HG02852 (cell line): ENCODE measurements around the gene UBFD1.
A peak's percentile ranks its signal among the peaks of the same experiment; 100 is the strongest.
"Not testable (repeated sequence)": the region's sequence is repeated elsewhere in the genome, so short reads cannot be mapped to it uniquely, and the experiment has no call there.

Experiments used
- ATAC-seq: cut with Tn5 transposase; IDR thresholded peaks from one replicate; pipeline ENCODE4 v1.9.1; 2021; ENCODE audit warnings: mild to moderate bottlenecking, moderate library complexity; ENCODE audit not compliant: unreplicated experiment

The UBFD1 gene, protein sequence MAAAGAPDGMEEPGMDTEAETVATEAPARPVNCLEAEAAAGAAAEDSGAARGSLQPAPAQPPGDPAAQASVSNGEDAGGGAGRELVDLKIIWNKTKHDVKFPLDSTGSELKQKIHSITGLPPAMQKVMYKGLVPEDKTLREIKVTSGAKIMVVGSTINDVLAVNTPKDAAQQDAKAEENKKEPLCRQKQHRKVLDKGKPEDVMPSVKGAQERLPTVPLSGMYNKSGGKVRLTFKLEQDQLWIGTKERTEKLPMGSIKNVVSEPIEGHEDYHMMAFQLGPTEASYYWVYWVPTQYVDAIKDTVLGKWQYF

DNA sequence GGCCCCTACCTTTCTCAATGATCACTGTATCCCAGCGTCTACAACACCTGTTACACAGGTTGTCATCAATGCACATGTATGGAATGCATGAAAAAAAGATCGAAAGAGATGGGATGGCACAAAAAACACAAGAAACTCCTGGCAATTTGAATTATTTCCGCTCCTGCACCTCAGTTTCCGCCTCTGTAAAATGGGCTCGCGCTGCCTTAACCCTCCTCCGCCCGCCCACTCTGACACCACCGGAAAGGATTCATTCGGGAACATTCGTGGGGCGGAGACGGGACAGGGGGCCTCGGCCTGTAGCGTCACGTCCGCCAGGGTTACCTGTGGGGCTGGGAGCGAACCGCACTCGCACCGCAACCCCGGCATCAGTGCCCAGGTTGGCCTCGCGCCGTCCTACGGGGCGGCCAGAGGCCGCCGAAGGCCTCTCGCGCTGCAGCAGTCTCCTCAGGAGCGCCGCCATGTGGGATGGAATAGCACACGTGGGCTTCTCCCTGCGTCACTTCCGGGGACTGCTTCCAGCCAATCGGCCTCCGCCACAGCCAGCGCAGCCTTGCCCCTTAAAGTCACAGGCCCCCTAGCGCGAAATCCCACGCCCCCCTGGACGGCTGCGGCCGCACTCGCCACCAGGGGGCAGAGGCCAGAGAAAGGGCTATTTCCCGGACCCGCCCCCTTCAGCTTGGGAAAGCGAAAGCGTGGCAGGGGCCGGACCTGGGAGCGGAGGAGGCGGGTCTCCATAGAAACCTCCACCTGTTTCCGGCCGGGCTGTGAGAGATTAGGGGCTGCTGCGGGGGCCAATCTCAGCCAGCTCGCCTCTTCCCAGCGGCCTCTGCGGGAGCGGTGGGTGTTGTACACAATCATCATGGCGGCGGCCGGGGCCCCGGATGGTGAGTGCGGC lies at the start of gene UBFD1, which contains the start of gene EARS2:
Gene UBFD1, plus strand, starts transcription at position 847 of the 898 bp plus-strand sequence. Its CDS starts 16 bp downstream, at position 863.
Gene EARS2, minus strand, starts transcription at position 470 of the 898 bp plus-strand sequence. Its CDS starts 7 bp downstream, at position 463.
- ATAC-seq, result peak; percentile 88

DNA sequence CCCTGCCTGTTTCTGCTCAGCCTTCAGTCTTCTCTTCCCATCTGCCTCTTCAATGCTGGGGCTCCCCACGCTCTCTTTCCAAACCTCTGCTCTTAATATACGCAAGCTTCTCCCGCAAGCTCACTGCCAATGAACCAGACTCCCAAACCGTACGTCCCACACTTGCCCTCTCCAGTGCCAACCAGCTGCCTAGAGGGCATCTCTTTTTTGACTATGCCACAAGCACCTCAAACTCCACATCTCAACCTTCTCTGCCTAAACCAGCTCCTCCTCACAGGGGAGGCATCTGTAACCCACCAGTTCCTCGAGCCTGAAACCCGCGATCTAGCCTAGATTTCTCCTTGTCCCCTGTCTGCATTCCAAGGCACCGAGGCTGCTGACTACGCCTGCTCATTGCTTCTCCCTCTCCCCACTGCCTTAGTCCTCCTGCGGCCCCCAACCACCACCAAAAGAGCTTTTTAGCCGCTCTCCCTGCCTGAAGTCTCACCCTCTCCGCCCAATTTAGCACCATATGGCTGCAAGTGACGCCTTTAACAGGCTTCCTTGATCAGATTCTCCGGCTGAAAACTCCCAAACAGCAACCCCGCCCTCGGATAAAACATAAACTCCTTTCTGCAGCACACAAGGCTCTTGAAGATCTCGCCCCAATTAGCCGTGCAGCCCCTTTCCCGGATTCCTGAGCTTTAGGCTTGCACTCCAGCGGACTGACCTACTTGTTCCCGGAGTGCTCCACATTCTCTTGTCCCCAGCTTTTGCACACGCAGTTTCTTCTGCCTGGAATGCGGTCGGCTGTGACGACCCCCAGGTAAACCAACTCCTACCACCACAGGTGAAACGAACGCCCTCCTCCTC lies 48.7 kb upstream of the UBFD1 start:
- ATAC-seq, result no peak

DNA sequence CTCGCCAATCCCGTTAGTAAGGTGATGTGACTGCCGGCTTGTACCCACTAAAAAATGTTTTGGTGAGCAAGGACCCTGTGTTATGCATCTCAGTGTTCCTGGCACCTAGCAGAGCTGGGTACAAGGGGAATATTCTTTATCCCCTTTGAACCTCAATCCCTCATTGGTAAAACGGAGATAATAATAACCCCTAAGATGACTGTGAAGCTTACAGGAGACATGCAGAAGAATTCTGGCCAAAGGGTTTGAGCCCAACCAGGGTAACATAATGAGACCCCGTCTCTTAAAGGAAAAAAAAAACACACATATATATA lies 48.1 kb upstream of the UBFD1 start:
- no peak for ATAC-seq

DNA sequence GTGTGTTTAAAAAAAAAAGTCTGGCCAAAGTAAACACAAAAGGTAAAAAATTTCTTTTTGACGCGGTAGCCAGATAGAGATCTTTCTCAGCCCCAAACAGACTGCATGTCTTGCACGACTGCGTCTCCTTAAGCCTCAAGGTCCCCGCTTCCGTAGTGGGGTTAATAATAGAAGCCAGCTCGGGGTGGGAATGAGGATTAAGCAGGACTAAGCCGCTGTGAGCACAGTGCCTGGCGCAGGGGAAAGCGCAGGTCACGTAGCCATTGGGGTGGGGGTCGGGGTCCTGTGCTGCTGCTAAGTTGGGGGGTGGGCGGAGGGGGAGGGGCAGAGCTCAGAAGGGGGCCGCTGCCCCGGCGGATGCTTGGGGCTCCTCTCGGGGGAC lies 47.8 kb upstream of the UBFD1 start:
- ATAC-seq, result peak; percentile 23

DNA sequence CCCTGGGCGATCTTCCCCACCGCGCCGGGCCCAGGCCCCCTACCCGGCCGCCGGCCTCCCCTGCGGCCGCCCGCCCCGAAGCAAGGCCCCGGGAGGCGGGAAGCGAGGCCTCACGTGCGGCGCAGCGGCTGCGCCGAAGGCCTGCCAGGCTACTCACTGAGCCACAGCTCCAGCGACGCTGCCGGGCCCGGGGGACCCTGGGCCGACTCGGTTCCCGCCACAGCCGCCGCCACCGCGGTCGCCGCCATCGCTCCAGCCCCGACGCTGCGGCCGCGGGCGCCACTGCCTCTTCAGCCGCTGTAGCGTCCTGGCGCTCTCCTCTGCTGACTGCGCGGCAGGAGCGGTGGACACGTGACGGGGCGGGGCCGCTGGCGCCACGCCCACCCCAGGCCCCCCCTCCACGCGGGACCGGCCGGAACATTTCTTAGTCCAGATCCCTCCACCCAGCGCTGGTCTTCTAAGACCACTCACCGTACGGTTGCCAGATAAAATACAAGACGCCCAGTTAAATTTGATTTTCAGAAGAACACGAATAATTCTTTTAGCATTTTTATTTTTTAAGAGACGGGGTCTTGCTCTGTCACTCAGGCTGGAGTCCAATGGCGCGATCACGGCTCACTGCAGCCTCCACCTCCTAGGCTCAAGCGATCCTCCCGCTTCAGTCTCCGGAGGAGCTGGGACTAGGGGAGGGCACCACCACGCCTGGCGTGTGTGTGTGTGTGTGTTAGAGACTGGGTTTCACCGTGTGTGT lies 47.2 kb upstream of the UBFD1 start, which contains the start of gene GGA2:
Gene GGA2, minus strand, starts transcription at position 331 of the 751 bp plus-strand sequence. Its CDS starts 83 bp downstream, at position 248.
- ATAC-seq, result peak; percentile 70

DNA sequence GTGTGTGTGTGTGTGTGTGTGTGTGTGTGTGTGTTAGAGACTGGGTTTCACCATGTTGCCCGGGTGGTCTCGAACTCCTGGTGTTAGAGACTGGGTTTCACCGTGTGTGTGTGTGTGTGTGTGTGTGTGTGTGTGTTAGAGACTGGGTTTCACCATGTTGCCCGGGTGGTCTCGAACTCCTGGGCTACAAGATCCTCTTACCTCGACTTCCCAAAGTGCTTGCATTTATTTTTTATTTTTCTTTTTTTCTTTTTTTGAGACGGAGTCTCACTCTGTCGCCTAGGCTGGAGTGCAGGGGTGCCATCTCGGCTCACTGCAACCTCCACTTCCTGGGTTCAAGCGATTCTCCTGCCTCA lies 46.6 kb upstream of the UBFD1 start:
- not testable (repeated sequence) for ATAC-seq

DNA sequence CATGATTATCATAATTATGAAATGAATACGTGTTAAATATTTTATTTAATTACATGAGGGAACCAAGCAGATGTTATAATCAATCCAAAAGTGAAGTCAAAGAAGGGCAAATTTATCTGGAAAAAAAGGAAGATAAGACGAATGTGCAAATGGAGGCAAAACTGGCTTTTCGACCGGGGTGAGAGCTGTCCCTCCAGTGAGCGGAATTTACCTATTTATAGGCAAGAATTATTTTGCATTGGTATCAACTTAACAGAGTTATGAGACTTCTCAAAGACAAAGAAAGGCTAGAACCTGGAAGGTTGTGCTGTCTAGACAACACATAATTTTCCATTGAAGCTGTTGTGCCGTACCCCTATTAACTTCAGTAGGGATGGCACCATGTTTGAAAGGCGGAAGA lies 45.8 kb upstream of the UBFD1 start:
- ATAC-seq, result no peak

DNA sequence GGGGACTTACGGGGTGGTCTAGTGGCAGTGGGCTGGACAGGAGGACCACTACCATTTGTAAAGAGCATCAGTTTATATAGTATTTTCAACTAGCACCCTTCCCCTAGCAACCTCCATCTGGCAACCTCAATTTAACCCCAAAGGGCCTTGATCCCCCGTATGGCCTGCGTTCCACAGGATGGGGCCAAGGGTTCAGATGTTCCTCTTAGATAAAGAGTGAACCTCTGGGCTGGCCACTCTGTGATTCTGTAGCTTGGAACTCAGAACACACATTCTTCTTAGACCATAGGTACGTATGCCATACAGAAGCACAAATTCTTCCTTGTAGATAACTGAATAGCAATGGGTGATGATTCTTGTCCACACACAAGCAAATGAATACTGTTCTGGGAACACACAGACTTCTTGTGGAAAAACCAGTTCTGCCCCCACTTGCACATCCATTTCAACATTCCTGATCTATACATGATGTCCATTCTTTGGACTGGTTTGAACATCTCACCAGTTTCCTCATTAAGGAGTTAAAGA lies 45.3 kb upstream of the UBFD1 start:
- no peak for ATAC-seq

DNA sequence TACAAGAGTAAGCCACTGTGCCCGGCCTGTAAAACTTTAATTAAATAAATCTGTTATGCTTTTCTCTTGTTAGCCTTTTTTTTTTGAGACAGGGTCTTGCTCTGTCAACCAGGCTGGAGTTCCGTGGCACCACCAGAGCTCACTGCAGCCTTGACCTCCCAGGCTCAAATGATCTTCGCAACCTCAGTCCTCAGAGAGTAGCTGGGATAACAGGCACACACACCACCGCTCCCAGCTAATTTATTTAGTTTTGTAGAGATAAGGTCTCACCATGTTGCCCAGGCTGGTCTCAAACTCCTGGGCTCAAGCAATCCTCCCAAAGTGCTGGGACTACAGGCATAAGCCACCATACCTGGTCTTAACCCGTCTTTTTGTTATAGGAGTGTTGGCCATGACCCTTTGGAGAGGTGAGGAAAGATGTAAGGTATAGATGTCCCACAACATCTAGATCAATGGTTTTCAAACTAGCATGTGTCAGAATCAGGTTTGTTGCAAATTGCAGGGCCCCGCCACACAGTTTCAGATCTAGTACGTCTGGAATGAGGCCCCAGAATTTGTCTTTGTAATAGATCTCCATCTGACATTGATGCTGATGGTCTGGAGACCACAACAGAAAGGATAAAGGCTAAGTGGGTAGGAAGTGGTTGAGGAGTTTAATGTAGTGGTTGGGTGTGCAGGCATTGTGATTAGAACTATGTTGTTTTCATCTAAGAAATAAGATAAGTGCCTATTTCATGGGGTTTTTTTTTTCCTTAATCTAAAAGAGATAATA lies 43.0 kb upstream of the UBFD1 start:
- no peak for ATAC-seq

DNA sequence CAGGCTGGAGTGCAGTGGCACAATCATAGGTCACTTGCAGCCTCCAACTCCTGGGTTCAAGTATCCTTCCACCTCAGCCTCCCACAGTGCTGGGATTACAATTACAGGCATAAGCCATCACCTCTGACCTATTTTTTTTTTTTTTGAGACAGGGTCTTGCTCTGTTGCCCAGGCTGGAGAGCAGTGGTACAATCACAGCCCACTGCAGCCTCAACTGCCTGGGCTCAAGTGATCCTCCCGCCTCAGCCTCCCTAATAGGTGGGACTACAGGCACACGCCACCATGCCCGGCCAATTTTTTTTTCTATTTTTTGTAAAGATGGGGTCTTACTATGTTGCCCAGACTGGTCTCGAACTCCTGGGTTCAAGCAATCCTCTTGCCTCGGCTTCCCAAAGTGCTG lies 41.6 kb upstream of the UBFD1 start:
- ATAC-seq, result no peak

DNA sequence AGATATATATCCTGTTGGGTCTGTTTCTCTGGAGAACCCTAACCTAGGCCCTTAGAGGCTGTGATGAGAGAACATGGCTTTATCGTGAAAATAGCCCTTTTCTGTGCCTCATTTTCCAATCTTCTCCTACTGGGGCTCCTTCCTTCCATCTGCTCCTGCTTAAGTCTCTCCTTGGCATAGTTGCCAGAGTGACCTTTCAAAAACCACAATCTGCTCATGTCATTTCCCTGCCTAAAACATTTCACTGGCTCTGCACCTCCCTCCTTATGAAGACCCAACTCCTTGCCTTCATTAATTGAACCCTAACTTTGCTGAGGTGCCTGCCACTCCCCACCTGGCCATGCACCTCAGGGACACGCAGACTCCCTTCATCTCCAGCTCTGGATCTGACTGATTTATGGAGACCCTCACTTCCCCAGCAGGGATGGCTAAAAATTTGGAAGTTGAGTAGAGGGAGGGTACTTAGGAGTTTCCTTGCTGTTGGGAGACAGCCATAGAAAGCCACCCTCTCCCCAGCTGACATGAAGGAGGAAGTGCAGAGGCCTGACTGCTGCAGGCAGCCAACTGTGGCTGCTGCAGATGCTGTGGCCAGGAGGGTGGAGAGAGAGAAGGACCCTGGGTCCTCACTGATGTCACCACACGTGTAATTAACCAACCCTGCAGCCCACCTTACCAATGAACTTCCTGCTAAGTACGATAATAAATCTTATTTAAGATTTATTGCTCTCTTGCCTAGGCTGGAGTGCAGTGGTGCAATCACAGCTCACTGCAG lies 41.0 kb upstream of the UBFD1 start:
- ATAC-seq, result no peak

DNA sequence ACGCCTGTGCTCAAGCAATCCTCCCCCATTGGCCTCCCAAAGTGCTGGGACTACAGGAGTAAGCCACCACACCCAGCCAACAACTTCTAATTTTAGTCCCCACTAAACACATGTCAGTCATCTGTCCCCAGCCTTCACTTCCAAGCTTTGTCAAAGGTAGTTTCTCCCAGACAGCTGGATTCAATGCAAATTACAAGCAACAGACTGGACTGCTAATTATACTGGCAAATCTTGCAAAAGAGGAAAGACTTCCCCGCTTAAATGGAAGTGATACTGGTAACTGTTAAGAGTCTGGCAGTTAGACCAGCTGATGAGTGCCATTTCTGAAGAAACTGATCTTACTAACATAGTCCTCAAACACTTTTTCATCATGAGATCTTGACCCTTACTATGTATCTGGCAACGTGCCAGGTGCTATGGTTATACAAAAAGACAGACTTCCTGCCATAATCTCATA lies 39.1 kb upstream of the UBFD1 start:
- no peak for ATAC-seq

DNA sequence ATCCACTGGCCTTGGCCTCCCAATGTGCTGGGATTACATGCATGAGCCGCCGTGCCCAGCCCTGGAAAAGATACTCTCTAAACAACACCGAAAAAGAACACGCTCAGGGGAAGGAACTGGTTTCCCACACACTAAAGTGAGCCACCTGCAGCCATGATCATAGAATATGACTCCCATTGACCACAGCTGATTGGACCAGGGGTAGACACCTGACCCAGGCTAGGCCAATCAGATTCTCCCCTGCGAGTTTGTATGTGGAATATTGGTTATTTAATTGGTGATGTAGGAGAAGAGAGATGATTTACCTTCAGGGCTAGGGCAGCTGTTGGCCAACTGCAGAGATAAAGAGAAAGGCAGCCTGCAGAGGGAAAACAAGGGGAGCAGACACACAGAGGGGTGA lies 38.2 kb upstream of the UBFD1 start:
- no peak for ATAC-seq

DNA sequence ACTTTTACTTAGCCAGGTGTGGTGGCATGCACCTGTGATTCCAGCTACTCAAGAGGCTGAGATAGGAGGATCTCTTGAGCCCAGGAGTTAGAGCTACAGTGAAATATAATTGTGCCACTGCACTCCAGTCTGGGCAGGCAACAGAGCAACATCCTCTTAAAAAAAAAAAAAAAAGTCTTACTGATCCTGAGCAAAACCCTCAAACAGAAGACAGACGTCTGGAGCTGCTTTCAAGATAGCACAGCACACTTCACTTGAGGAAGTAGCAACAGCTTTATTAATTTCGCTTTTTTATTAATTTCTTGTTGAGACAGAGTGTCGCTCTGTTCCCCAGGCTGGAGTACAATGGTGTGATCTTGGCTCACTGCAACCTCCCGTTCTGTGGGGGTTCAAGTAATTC lies 37.0 kb upstream of the UBFD1 start:
- no peak for ATAC-seq

DNA sequence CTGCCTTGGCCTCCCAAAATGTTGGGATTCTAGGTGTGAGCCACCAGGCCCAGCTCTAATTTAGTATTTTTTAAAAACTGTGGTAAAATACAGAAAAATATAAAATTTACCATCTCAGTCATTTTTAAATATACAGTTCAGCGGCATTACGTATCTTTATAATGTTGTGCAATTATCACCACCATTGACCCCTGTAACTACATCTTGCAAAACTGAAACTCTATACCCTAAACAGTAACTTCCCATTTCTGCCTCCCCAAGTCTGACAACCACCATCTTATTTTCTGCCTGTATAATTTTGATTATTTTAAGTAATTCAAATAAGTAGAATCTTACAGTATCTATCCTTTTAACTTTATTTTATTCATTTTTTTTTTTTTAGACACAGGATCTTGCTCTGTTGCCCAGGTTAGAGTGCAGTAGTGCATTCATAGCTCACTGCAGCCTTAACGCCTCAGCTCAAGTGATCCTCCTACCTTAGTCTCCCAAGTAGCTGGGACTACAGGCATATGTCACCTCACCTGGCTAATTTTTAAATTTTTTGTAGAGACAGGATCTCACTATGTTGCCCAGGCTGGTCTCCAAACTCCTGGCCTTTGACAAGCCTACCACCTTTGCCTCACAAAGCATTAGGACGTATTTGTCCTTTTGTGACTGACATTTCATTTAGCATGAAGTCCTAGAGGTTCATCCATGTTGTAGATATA lies 36.3 kb upstream of the UBFD1 start:
- no peak for ATAC-seq

DNA sequence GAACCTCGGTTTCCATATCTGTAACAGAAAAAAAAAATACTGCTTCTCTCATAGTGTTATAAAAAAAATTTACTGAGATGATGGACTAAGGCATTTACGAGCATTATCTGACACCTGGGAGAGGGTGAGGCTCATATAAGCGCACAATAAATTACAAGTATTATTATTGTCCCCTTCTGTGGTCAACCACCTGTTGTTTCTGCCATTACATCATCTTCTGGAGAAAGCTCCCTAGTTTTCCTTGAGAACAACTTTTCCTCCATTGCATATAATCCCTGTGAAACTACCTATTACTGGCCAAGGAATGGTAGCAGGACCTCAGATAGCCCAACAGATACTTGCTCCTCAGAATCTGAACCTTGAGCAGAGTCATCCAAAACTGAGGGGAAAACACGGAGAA lies 35.6 kb upstream of the UBFD1 start:
- ATAC-seq, result no peak

DNA sequence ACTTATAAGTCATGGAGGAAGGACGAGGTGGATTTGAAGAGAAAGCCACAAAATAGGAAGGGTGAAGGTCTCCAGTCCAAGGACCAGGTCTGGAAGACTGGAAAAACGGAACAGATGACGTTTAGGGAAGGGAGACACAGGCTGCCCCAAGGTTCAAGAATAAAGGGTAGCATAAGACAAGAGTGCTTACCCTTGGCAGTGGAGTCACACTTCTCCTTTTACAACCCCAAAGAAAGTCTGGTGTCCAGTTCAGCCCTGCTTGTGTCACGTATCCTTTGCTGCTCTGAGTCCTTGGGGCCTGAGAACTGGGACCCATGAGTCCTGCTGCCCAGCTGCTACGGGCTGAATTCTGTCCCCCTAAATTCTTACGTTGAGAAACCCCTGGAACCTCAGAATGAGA lies 34.2 kb upstream of the UBFD1 start:
- no peak for ATAC-seq

DNA sequence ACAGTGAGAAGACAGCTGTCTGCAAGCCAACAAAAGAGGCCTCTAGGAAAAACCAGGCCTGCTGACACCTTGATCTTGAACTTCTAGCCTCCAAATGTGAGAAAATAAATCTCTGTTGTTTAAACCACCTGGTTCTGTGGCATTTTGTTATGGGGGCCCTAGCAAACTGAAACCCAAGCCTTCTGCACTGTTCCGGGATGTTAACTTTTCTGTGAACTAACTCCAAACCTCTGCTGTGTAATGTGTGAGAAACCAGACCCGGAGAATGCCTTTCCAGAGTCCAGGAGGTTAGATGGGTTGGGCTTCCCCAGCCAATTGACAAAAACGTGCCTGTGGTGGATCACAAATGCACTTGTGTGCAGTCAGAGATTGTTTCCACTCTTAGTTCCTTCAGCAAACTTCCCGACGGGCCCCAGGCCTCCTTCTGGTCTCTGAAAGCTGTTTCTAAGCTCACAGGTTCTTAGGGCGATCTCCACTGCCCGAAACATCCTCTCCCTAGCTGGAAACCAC lies 33.6 kb upstream of the UBFD1 start:
- no peak for ATAC-seq
